HG03575 (cell line): ENCODE data around the gene SNCB.
"Not testable (repeated sequence)": the region's sequence is repeated elsewhere in the genome, so short reads cannot be mapped to it uniquely, and the experiment has no call there.

Source experiments
- ATAC-seq: cut with Tn5 transposase; IDR thresholded peaks from one replicate; pipeline ENCODE4 v1.9.1; 2021; ENCODE audit not compliant: unreplicated experiment, insufficient number of reproducible peaks, low FRiP score; ENCODE audit errors: extremely low read depth

Gene SNCB

DNA sequence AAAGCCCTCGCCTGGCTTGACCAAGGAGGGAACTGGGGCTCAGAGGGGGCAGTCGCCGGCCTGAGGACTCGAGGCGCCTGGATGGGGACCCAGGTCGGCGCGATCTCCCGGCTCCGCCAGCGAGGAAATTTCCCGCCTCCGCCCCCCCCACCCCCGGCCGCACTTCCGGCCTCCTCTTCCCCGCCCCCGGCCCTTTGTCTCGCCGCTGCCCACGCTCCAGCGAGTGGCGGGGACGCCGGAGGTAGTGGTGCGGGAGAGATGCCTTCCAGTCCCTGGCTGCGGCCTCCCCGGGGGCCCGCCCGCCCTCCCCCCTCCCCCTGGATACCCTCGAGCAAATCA lies 19.9 kb downstream of the SNCB start:
- ATAC-seq: no peak

DNA sequence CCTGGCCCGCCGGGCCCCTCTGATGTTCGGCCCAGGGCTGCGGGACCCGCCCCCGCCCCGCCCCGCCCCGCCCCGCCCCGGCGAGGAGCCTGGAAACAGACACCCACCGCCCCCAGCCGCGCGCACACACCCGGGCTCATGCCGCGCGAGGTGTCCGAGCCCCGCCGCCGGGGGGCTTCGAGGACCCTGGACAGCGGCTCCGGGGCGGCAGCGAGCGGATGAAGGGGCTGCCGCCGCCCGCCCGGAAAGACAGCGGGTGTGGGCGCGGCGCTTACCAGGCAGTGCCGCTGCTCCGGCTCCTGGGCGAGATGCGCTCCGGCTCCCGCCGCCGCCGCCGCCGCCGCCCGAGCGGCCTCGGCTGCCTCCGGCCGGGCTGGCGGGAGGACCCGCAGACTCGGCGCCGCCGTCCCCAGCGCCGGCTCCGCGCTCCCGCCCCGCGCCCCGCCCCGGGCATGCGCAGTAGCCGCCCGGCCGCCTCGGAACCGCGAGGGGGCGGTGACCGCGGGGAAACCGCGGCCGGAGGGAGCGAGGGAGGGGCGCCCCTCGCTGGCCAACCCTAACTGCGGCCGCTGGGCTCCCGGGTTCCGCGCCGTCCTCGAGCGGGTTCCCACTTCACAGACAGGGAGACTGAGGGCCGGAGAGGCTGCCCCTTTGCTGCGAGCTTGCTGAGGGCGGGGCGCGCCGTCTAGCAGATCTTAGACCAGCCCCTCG lies 20.5 kb downstream of the SNCB start, which contains the start of gene GPRIN1:
GPRIN1 (minus strand) TSS at position 433 of the 711 bp plus-strand sequence. CDS start 10,322 bp downstream, outside the sequence.
- no peak for ATAC-seq

DNA sequence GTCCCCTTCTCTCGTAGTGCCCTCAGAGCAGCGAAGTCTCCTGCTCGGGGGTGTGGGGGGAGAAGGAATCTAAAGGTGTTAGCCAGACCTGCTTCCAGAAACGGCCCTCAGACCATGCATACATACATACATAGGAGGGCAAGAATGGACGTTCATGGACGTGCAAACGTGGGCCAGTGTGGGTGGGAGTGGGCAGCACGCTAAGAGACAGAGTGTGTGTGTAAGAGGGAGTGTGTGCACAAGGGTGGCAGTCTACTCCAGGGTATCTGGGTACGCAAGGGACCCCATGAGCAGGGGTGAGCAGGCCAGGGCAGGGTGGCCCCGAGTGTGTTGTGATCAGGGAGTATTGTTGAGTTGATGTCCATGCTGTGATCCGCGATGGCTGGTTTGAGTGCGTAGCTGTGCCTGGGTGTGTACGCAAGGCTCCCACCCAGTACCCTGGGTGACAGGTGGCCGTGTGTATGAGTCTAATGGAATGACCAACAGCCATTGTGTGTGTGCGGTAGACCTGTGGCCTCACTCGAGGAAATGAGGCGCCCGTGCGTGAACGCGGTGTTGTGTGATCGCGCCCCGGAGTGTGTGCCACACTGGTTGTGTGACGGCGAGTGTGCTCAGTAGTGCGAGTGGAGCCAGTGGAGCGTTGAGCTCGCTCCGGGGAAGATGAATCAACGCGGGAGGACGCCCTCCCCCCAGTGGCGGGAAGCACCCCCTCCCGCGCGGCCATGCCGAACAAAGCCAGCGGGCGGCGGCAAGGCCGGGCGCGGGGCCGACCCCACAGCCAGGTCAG lies 21.2 kb downstream of the SNCB start:
- no peak for ATAC-seq

DNA sequence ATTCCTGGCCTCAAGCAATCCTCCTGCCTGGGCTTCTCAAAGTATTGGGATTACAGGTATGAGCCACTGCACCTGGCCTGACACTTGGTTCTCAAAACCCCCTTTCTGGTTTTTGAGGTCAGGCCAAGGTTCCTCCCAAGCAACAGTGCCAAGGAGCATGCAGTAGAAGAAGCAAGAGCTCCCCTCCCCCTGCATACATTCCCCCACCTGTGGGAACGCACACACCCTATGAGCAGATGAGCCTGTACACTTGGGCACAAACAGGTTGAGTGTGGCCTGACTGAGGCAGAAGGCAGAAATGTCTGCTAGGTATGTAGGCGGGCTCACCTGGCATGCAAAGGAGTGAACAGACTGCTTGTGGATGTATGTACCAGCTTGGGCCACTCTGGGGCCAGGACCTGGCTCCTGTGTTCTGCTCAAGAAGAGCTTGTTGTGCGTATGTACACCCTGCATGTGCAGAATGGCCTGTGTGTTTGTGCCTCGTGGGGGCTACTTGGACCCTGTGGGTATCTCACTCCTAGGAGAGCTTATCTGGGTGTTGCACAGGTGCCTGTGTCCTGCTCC lies 22.1 kb downstream of the SNCB start:
- no peak for ATAC-seq

DNA sequence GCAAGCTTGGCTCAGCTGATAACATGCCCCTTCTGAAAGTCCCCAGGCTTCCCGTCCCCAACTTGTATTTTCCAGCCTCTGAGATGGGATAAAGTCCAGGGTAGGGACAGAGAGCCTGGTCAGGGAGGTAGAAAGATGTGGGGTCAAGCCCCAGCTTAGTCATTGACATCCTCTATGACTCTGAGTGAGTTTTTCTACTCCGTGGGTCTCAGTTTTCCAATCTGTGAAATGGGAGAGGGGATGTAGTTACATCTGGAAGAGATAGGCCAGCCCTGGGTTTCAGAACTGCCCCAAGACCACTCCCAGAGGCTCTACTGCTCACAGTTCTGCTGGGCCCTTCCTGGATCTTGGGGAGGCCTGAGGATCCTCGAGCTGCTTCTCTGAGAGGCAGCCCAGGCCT lies 23.5 kb downstream of the SNCB start:
- no peak for ATAC-seq

DNA sequence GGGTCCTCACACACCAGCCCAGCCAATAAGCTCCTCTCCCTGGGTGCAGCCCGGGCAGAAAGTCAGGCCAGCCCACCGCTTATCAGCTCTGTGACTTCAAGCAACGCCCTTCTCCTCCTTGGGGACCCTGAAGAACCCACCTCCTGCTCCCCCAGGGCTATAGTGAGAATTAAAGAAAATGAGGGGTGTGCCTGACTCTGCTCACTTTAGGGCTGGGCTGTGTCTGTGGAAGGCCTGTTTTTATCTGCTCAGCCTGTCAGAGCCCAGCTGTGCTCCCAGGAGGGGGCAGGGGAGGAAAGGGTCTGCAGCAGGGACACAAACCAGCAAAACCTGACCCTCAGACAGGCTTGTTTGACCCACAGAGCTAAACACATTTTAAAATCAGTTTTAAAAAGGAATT lies 24.3 kb downstream of the SNCB start:
- no peak for ATAC-seq

DNA sequence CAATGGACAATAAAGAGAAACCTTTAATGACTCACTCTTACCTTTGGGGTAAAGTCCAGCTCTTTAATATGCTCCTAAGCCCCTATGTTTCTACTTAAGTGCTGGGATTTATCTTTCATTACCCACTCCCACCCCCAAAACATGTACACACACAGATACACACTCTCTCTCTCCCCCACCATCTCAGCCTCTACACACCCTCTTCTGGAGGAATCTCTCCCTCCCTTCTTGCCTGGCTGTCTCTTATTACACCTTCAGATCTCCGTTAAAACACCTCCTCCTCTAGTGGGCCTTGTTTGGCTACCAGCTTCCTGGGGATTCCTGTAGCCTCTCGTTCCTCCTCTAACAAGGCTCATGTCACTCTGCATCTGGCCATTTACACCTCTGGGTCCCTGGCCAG lies 27.2 kb downstream of the SNCB start:
- no peak for ATAC-seq

DNA sequence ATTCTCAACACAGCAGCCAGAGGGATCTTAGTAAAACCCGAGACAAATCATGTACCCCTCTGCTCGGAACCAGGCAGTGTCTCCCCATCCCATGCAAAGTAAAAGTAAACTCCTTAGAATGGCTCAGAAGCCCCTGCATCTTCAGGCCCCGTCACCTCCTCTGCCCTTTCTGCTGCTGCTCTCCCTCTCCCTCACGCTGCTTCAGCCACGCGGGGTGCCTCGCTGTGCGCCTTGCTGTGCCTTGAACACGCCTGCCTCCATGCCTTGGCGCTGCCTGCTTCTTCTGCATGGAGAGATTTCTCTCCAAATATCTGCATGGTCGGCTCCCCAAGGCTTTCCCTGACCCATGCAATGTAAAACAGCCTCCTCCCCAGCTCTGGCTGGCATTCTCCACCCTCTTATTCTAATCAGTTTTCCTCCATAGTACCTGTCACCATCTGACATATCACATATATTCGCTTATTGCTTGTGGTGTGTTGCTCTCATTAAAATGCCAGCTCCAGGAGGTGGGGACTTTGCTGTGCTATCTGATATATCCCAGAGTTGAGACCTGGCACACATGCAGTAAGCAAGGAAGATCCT lies 28.3 kb downstream of the SNCB start:
- no peak for ATAC-seq

DNA sequence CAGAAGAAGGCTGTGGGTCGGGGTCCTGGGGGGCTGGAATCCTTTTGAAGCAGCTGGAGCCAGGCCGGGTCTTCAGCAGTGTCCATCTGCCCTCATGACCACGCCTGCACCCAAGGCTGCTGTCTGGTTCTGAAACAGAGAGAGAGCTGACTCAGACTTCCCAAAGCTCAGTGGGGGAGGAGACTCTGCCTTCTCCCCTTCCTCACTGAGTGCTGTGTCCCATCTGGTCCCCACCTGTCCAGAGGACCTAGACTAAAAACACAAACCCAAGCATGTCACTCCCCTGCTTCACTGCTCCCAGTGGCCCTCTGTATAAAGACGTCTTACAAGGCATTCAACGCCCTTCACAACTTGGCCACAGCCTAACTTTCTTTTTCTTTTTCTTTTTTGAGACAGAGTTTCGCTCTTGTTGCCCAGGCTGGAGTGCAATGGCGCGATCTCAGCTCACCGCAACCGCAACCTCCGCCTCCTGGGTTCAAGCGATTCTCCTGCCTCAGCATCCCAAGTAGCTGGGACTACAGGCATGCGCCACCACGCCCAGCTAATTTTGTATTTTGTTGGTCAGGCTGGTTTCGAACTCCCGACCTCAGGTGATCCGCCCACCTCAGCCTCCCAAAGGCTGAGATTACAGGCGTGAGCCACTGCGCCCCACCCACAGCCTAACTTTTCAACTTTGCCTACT lies 30.4 kb downstream of the SNCB start:
- not testable (repeated sequence) for ATAC-seq

DNA sequence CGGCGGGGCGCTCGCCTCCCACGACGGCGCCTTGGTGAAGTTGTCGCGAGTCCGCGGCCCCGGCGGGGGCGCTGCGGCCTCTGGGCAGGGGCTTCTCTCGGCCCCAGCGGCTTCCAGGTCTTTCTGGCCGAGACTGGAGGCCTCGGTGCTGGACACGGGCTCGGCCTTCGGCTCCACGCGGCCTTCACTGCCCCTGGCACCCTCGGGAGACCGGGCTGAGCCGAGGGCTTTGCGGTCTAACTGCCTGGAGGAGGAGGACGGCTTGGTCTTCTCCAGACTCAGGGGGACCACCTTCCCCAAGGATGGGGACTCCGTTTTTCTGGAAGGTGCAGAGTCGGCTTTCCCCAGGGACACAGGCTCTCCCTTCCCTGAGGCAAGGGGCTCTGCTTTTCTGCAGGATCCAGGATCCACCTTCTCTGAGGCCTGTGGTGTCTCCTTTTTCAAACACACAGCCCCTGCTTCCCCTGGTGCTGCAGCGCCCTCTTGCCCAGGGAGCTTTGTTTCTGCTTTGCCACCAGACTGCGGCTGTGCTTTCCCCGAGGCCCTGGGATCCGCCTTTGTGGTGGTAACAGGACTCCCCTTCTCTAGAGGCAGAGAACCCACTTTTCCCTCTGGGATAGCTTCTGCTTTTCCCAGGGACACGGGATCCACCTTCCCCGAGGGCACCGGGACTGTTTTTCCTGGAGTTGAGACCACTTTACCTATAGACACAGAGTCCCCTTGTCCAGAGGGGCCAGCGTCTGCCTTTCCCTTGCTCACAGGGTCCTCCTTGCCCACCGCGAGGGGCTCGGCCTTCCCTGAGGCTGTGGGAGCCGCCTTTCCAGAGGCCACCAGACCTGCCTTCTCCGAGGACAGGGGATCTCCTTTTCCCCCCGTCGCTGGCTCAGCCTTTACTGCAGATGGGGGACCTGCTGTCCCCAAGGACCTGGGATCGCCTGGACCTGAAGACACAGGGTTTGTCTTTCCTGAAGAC lies 32.6 kb downstream of the SNCB start:
- no peak for ATAC-seq

DNA sequence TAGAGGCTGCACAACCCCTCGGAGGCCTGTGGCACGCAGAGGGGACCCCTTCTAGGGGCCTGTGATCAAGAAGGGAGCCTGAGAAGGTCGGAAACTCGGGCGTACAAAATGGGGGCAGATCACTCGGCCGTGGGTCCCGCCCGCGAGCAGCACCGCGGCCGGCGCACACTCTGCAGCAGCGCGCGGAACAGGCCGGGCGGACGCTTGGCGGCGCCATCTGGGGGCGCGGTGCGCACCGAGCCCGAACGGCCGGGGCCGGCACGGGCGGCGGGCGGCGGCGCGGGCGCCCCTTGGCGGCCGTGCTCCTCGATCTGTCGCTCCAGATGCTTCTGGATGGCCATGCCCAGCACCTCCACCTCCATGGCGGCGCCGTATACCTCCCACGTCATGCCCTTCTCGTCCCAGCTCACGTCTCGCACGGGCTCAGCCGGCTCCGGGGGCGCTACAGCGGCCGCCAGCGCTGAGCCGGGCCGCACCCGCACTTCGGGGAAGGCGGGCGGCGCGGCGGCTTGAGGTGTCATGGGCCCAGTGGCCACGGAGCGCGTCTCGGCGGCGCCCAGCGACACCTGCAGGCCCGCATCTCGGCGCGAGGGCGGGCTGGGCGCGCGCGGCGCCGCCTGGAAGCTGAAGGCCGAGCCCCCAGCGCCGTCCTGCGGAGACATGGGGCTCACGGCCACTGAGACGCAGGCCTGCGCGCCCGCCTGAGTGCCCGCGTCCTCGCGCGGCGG lies 33.5 kb downstream of the SNCB start:
- ATAC-seq: no peak

DNA sequence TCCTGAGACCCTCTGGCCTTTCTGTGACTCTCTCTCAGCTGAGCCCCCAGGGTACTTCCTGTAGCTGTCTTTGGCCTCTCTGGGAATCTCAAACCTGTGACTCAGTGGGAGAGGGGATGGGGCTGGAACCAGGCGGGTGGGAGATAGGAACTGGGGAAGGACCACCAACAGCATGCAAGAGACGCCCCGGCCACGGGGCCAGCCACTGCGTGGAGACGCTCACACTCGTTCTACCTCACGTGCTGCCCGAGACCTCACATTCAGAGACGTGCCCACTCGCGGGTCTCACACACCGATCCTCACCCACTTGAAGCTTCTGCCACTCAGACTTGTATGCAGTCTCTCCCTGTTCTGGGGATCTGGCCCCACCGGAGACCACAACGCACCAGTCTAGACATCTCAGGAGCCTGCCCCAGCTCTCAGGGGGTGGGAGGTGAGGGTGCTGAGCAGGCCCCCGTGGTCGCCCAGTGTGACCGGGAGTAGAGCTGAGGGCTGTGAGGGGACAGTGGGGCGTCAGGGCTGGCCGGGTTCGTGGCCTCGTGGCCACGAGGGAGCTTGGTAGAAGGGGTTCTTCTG lies 34.2 kb downstream of the SNCB start:
- ATAC-seq: no peak

DNA sequence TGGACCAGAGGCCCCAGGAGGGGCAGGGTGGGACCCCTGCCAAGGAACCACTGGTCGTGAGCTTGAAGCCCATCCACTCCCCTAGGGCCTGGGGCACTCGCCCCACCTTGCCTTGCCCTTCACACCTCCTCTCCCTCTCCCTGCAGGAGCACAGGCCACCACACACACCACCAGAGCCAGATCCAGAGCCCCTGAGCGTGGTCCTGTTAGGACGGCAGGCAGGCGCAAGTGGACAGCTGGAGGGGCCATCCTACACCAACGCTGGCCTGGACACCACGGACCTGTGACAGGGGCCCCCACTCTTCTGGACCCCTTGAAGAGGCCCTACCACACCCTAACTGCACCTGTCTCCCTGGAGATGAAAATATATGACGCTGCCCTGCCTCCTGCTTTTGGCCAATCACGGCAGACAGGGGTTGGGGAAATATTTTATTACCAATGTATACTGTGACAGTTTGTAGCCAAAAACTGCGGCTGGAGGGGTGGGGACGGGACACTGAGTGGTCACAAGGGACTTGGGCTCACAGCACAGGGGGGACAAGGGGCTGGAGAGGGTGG lies 34.9 kb downstream of the SNCB start:
- ATAC-seq: no peak

DNA sequence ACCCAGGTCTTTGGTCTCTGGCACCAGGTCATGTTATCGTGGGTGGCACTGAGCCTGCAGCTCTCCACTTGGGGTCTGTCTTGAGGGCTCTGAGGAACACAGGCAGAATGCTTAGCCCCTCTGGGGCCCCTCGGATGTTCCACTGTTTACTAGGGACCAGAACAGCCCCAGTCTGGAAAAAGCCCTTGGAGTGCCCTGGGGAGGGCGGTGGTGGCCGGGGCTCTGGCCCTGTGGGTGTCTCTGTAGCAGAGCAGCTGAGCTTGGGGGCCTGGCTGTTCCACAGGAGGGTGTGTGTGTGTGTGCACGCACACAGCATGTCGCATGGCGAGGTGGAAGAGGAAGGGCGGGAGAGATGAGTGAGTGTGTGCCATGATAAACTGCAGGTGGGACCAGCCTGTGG lies 35.8 kb downstream of the SNCB start:
- ATAC-seq: no peak

DNA sequence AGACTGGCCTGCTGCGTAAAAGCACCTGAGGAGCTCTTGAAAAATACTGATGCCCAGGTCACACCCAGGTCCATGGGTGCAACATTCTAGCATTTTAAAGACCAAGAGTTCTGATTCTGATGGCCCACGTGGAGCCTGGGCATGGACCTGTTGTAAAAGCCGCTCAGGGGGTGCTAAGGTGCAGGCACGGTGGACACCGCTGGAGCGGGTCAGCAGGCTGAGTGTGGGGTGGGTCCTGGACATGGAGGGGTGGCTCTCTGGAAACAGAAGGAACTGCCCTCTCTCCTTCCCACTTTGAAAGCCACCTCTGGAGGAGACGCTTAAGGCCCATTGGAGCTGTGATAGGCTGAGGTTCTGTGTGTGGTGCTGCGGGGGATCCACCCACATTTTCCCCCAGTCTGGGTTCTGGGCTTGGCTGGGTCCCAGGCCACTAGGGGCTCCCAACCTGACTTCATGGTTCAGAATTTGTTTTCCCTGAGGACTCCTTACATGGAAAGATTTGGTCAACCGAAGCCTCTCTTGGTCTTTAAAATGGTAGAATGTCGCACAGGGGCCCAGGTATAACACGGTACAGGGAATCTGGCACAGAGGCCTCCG lies 37.0 kb downstream of the SNCB start:
- ATAC-seq: no peak

DNA sequence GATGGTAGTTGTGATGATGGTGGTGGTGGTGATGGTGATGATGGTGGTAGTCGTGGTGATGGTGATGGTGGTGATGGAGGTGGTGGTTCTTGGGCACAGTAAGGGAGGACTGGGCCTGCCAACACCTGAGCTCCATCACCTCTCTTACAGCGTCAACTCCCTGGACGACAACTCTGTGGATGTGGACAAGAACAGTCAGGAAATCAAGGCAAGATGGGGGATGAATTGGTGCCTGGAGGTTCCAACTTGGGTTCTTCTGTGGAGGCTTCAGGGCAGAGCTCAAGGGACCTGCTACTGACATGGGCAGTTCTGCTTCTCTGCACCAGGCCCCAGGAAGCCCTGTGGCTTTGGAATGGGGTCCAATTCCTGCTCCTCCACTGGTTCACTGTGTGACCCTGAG lies 37.8 kb downstream of the SNCB start:
- ATAC-seq: no peak

DNA sequence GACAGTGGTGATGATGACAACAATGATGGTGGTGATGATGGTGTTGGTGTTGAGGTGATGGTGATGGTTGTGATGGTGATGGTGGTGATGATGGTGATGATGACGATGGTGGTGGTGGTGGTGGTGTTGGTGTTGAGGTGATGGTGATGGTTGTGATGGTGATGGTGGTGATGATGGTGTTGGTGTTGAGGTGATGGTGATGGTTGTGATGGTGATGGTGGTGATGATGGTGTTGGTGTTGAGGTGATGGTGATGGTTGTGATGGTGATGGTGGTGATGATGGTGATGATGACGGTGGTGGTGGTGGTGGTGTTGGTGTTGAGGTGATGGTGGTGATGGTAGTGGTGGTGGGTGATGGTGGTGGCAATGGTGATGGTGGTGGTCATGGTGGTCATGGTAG lies 38.7 kb downstream of the SNCB start:
- not testable (repeated sequence) for ATAC-seq
